Central memory CD8-positive, alpha-beta T cell (primary cell): ENCODE results near the gene CFD.
"Not testable (repeated sequence)": the region's sequence is repeated elsewhere in the genome, so short reads cannot be mapped to it uniquely, and the experiment has no call there.

ENCODE experiments used
- ATAC-seq: fragments of 150-1000 bp; cut with Tn5 transposase; replicated peaks from 2 replicates; pipeline ENCODE4 v1.10.0; 2022; ENCODE audit warnings: mild to moderate bottlenecking, moderate FRiP score, moderate number of reproducible peaks; ENCODE audit not compliant: poor library complexity, severe bottlenecking; ENCODE audit errors: extremely low read depth
- DNase-seq, 2 donors: peaks; one replicate each; pipeline ENCODE4 v3.0.0; 2021; ENCODE audit warnings: low spot score in 2 of 2
- H3K27ac Mint-ChIP-seq: one replicate; pipeline ENCODE4 v1.8.0; 2022; ENCODE audit warnings: low read depth, mild to moderate bottlenecking, moderate library complexity, mixed read lengths
- H3K27me3 Mint-ChIP-seq: one replicate; pipeline ENCODE4 v1.8.0; 2022; ENCODE audit warnings: mixed read lengths
- H3K36me3 Mint-ChIP-seq: one replicate; pipeline ENCODE4 v1.8.0; 2022; ENCODE audit warnings: mild to moderate bottlenecking, moderate library complexity, mixed read lengths; ENCODE audit not compliant: insufficient read depth
- H3K4me1 Mint-ChIP-seq: one replicate; pipeline ENCODE4 v1.8.0; 2022; ENCODE audit warnings: mixed read lengths
- H3K4me3 Mint-ChIP-seq: one replicate; pipeline ENCODE4 v1.8.0; 2022; ENCODE audit warnings: mild to moderate bottlenecking, moderate library complexity, mixed read lengths
- H3K9me3 Mint-ChIP-seq: one replicate; pipeline ENCODE4 v1.8.0; 2022; ENCODE audit warnings: mixed read lengths

CFD gene

GRCh38 chr19:884420-885211 lies 25.2 kb downstream of the CFD start:
- ATAC-seq (no peak), DNase-seq (no peak)
- Mint-ChIP-seq H3K4me3 (no peak overlapping the region), H3K4me1 (no peaks in the 10 kb centered on the region), H3K36me3 (peaks cover 17% of the 10 kb centered on the region), H3K9me3 (no peaks in the 10 kb centered on the region), H3K27ac (no peak overlapping the region), H3K27me3 (no peaks in the 10 kb centered on the region)

GRCh38 chr19:885536-886224 lies 26.2 kb downstream of the CFD start:
- no peaks in the 10 kb centered on the region for H3K9me3 Mint-ChIP-seq
- peaks cover 19% of the 10 kb centered on the region for H3K36me3 Mint-ChIP-seq
- H3K4me1 Mint-ChIP-seq: no peaks in the 10 kb centered on the region

GRCh38 chr19:887072-887471 lies 27.6 kb downstream of the CFD start:
- no peak for ATAC-seq
- Mint-ChIP-seq H3K27me3 (no peaks in the 10 kb centered on the region), H3K36me3 (peaks cover 15% of the 10 kb centered on the region)

More at GRCh38 chr19:885536-886224, 26.2 kb downstream of the CFD start:
- no peak for DNase-seq
- Mint-ChIP-seq H3K4me3 (no peak overlapping the region), H3K27ac (no peak overlapping the region), H3K27me3 (no peaks in the 10 kb centered on the region)
- no peak for ATAC-seq

GRCh38 chr19:887599-887998 lies 28.1 kb downstream of the CFD start:
- Mint-ChIP-seq H3K9me3 (no peaks in the 10 kb centered on the region), H3K4me1 (peaks cover 11% of the 10 kb centered on the region), H3K36me3 (peaks cover 19% of the 10 kb centered on the region), H3K27ac (no peak overlapping the region), H3K27me3 (no peaks in the 10 kb centered on the region), H3K4me3 (no peak overlapping the region)
- ATAC-seq (no peak), DNase-seq (no peak)

More at GRCh38 chr19:887072-887471, 27.6 kb downstream of the CFD start:
- H3K4me1 Mint-ChIP-seq: peaks cover 7% of the 10 kb centered on the region
- no peaks in the 10 kb centered on the region for H3K9me3 Mint-ChIP-seq
- H3K27ac Mint-ChIP-seq: no peak overlapping the region
- H3K4me3 Mint-ChIP-seq: no peak overlapping the region
- DNase-seq: no peak

- ATAC-seq (no peak), DNase-seq (no peak)
- Mint-ChIP-seq H3K9me3 (no peaks in the 10 kb centered on the region), H3K36me3 (peaks cover 28% of the 10 kb centered on the region), H3K27me3 (no peaks in the 10 kb centered on the region), H3K4me1 (peaks cover 21% of the 10 kb centered on the region), H3K27ac (no peak overlapping the region), H3K4me3 (no peak overlapping the region)
Measured at GRCh38 chr19:888581-889385, 29.3 kb downstream of the CFD start.

- ATAC-seq (no peak), DNase-seq (no peak)
- no peaks in the 10 kb centered on the region for H3K9me3 Mint-ChIP-seq
- H3K4me3 Mint-ChIP-seq: no peak overlapping the region
- no peaks in the 10 kb centered on the region for H3K27me3 Mint-ChIP-seq
- peaks cover 30% of the 10 kb centered on the region for H3K36me3 Mint-ChIP-seq
- no peak overlapping the region for H3K27ac Mint-ChIP-seq
- H3K4me1 Mint-ChIP-seq: peaks cover 24% of the 10 kb centered on the region
Measured at GRCh38 chr19:889662-890295, 30.3 kb downstream of the CFD start.

GRCh38 chr19:890831-891230 lies 31.4 kb downstream of the CFD start:
- Mint-ChIP-seq H3K27ac (peak overlapping the region; percentile 76), H3K4me3 (peak overlapping the region; percentile 78), H3K4me1 (peaks cover 24% of the 10 kb centered on the region), H3K27me3 (no peaks in the 10 kb centered on the region), H3K36me3 (peaks cover 29% of the 10 kb centered on the region), H3K9me3 (no peaks in the 10 kb centered on the region)
- ATAC-seq: no peak
- no peak for DNase-seq

- H3K27me3 Mint-ChIP-seq, ATAC-seq, H3K9me3 Mint-ChIP-seq, DNase-seq: not testable (repeated sequence)
- Mint-ChIP-seq H3K27ac (peak overlapping the region; percentile 100), H3K4me3 (peak overlapping the region; percentile 95), H3K4me1 (peaks cover 24% of the 10 kb centered on the region), H3K36me3 (peaks cover 35% of the 10 kb centered on the region)
Measured at GRCh38 chr19:891421-892200, 32.1 kb downstream of the CFD start.

- Mint-ChIP-seq H3K9me3 (no peaks in the 10 kb centered on the region), H3K36me3 (peaks cover 36% of the 10 kb centered on the region), H3K27ac (peak overlapping the region; percentile 100), H3K27me3 (no peaks in the 10 kb centered on the region), H3K4me3 (peak overlapping the region; percentile 95), H3K4me1 (peaks cover 24% of the 10 kb centered on the region)
- no peak for DNase-seq
- ATAC-seq: peak; percentile 6
Measured at GRCh38 chr19:892243-892893, 32.9 kb downstream of the CFD start.

- DNase-seq: peak; percentile 80 to 91
- Mint-ChIP-seq H3K4me1 (peaks cover 24% of the 10 kb centered on the region), H3K27me3 (no peaks in the 10 kb centered on the region), H3K36me3 (peaks cover 41% of the 10 kb centered on the region), H3K9me3 (no peaks in the 10 kb centered on the region), H3K27ac (peak within 1 kb of the TSS; percentile 100), H3K4me3 (peak within 1 kb of the TSS; percentile 95)
- peak; percentile 95 for ATAC-seq
Measured at GRCh38 chr19:892894-893689, 33.6 kb downstream of the CFD start, which contains the start of the genes MED16 and RNU6-9. TSS of gene MED16 (minus strand) at chr19:893187. CDS start at chr19:891131, 2,056 bp downstream. TSS of gene RNU6-9 (plus strand) at chr19:893484.

- no peak for DNase-seq
- Mint-ChIP-seq H3K27me3 (no peaks in the 10 kb centered on the region), H3K36me3 (peaks cover 48% of the 10 kb centered on the region), H3K9me3 (no peaks in the 10 kb centered on the region), H3K4me3 (no peak overlapping the region), H3K27ac (peak overlapping the region; percentile 19), H3K4me1 (peaks cover 19% of the 10 kb centered on the region)
- no peak for ATAC-seq
Measured at GRCh38 chr19:896434-896833, 37.0 kb downstream of the CFD start.
